HT1080 (cell line): ENCODE measurements around the gene SULT2A1. TPM values are rescaled to one million over a fixed set of nuclear protein-coding genes. Genes with fewer than 3 reads are reported as not detected.
"Not testable (repeated sequence)": the region's sequence is repeated elsewhere in the genome, so short reads cannot be mapped to it uniquely, and the experiment has no call there.

Experiments
- DNase-seq: peaks from one replicate; pipeline ENCODE4 v3.0.0-alpha.2; 2015; ENCODE audit warnings: low read depth
- polyA plus RNA-seq, 2 experiments: library from polyadenylated mRNA; depleted of rRNA; stranded (reverse); fragments of >200 nt; gene quantifications; 2 replicates each; pipeline ENCODE4 v1.2.3, GENCODE V29; 2015
- total RNA-seq: library from RNA; depleted of rRNA; stranded (reverse); fragments of >200 nt; shearing (Covaris generic); gene quantifications from 2 replicates; pipeline ENCODE4 v1.2.3, GENCODE V29; 2014; rRNA removed

Gene SULT2A1, protein sequence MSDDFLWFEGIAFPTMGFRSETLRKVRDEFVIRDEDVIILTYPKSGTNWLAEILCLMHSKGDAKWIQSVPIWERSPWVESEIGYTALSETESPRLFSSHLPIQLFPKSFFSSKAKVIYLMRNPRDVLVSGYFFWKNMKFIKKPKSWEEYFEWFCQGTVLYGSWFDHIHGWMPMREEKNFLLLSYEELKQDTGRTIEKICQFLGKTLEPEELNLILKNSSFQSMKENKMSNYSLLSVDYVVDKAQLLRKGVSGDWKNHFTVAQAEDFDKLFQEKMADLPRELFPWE
- not detected in 2 replicates for total RNA-seq
- polyA plus RNA-seq (2015; cell fraction: cytosol; rRNA removed): not detected in 2 replicates
- polyA plus RNA-seq (2015; cell fraction: nucleus; rRNA removed): not detected in 2 replicates

DNA sequence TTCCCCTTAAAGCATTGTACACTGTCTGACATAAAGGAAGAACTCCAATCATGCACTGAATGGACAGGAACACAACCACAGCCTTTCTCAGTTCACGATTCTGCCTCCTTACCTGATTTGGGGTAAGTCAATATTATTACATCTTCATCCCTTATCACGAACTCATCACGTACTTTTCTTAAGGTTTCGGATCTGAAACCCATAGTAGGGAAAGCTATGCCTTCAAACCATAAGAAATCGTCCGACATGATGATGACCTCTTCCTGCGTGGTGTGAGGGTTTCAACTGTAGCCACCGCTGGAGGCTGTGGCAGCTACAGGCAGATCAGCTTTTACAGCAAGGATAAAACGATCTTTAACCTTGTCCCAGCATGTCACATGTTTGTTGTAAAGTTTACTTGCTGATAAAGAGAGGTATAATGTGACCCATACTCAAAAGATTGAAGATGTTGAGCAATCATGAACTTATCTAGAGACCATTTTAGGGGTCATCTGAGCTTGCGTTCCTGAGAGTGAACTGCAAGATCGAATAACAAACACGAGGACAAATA is at the start of gene SULT2A1:
Gene SULT2A1 (minus strand): TSS at position 306 of the 550 bp plus-strand sequence. CDS start 58 bp downstream, at position 248.
- no peak for DNase-seq

DNA sequence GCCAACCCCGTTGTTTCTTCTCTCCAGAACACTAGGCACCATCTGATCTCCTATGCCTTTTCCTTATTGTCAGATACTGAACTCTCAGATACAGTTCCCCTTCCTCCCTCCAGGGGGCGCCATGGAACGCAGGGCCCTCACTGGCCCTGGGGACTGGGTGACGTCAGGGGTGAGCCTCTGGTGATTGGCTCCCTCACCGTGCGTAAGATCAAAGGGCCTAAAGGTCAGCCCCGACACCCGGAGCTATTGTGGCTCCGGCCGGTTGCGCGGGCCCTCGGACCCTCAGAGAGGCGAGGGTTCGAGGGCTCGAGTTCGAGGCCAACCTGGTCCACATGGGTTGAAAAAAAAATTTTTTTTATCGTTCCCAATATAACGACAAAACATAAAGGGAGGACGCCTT is 42.5 kb upstream of the SULT2A1 start:
- not testable (repeated sequence) for DNase-seq

DNA sequence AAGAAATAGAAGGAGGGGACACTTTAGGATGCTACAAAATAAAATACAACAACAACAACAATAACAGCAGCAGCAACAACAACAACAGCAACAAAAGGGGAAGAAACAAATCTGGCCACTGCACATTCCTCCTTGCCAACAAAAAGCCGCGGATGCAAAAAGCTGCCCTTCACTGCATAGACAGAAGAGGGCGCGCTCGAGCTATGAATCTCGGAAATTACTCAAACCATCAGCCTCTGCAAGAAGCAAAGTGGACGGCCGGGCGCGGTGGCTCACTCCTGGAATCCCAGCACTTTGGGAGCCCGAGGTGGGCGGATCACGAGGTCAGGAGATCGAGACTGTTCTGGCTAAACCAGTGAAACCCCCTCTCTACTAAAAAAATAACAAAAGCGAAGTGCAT is 34.0 kb upstream of the SULT2A1 start:
- DNase-seq: not testable (repeated sequence)

DNA sequence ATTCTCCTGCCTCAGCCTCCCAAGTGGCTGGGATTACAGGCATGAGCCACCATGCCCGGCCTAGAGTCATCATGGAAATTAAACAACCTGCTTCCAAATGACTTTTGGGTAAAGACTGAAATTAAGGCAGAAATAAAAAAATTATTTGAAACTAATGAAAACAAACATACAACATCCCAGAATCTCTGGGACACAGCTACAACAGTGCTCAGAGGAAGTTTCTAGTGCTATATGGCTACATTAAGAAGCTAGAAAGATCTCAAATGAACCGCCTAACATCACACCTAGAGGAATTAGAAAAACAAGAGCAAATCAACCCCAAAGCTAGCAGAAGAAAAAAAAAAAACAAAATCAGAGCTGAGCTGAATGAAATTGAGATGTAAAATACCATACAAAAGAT is 24.1 kb upstream of the SULT2A1 start:
- not testable (repeated sequence) for DNase-seq

DNA sequence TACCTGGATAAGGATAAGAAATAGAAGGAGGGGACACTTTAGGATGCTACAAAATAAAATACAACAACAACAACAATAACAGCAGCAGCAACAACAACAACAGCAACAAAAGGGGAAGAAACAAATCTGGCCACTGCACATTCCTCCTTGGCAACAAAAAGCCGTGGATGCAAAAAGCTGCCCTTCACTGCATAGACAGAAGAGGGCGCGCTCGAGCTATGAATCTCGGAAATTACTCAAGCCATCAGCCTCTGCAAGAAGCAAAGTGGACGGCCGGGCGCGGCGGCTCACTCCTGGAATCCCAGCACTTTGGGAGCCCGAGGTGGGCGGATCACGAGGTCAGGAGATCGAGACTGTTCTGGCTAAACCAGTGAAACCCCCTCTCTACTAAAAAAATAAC is 23.2 kb upstream of the SULT2A1 start:
- DNase-seq: not testable (repeated sequence)

DNA sequence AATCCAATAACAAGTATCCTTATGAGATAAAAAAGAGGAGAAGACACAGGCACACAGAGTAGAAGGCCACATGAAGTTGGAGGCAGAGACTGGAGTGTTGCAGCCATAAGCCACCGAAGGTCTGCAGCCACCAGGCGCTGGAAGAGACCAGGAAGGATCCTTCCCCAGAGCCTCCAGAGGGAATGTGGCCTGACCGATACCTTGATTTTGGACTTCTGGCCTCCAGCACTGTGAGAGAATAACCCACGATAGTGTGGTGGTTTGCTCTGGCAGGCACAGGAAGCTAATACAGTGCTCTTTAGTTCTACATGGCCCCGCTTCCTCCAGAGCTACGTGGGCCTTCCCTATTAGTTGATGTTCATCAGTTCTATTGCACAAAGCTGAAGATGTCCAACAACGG is 15.3 kb upstream of the SULT2A1 start:
- DNase-seq: no peak

DNA sequence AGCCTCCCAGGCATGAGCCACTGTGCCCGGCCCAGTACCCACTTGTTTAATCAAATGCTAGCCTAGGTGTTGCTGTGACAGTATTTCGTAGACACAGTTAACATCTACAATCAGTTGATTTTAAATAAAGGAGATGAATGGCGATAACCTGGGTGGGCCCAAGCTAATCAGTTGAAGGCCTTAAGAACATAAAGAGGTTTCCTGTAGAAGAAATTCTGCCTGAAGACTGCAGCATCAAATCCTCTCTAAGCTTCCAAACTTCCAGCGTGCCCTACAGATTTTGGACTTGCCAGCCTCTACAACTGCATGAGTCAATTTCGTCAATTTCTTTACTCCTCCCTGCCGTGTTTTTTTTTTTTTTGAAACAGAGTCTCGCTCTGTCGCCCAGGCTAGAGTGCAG is 13.2 kb upstream of the SULT2A1 start:
- DNase-seq: no peak

DNA sequence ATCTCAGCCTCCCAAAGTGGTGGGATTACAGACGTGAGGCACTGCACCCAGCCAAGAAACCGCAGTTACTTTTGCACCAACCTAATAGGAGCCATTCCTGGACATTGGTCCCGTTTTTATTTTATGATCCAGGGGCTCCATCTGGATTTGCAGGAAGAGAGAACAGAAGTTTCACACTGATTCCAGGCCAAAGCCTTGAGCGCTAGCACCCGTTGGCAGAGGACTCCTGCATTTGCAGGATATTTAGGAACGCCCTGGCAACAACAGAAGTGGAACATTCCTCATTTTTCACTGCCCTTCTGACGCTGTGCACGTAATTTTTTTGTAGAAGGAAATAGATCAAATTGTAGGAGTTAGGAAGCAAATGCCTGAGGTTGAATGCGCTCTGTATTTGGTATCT is 11.7 kb upstream of the SULT2A1 start:
- DNase-seq: no peak

DNA sequence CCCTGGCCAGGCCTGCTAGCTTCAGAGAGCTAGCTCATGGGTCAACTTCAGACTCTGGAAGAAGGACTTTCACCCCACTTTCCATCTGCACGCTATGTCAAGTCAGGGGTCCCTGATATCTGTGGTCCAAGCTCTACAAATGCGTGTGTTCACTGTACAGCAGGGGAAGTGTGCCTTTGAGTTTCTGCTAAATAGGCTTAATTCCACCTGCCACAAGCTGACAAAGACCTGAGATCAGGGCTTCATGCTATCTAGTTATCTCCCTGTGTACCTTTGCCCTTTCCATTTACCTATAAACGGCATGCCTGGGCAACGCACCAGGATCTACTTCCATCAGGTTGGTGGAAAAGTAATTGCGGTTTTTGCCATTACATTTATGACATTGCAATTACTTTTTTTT is 10.7 kb upstream of the SULT2A1 start:
- no peak for DNase-seq

DNA sequence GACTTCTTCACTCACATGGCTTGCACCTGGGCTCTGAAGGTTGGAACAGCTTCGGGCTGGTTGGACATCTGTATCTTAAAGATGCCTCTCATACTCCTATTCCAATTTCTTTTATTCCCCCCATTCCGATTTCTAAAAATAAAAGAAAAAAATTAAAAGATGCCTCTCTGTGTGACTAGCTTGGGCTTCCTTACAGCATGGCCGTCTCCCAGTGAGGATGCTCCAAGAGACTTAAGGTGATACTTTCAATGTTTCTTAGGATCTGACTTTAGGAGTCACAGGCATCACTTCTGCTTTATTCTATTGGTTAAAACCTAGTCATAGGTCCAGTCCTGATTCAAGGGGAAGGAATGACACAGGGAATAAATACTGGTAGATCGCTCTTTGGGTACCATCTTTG is 9.9 kb upstream of the SULT2A1 start:
- DNase-seq: no peak

DNA sequence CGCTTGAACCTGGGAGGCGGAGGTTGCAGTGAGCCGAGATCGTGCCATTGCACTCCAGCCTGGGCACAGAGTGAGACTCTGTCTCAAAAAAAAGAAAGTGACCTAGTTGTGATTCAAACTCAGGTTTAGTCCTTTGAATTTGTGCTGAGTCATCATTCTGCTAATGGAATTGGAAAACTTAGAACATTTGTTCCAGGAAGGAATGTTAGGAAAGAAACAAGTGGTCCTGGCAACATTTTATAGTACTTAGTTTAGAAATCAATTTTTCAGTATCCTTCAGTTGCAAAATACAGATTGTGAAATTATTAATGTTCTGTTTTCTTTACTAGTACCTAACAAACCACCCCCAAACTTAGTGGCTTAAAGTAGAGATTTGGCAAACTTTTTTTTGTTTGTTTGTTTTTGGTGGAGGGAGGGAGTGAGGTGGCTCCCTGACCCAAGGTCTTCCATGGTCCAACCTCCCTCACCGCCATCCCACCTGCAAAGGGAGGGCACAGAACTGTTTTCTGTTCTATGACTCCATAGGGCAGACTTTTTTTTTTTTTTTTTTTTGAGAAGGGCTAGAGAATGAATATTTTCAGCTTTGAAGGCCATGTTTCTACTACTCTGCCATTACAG is 9.2 kb upstream of the SULT2A1 start:
- no peak for DNase-seq

DNA sequence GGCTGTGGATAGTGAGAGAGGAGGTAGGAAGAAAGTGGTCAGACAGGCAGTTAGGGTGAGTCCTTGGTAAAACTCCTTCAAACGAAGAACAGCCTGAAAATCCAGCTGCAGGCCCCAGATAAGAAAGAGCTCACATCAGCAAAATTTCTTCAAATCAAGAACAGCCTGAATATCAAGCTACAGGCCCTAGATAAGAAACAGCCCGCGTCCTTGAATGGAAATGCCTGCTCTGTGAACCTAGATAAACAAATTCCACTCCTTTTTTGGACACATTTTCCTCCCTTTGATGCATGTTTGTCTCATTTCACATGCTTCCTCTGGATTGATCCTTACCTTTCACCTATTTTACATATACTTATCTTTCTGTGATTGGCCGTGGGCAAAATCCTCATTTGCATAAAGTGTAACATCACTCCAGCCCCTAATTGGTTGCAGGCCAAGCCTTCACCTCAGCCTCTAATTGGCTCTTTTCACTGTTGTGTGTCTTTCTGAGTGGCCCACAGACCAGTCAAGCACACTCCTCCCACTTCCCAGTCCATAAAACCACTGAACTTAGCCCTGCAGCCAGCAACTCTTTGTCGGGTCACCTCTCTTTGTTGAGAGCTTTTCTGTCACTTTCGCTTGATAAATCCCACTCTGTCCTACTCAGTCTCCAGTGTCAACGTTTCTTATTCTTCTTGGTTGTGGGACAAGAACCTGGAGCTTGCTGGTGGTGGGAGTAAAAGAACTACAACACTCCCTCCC is 6.0 kb upstream of the SULT2A1 start:
- DNase-seq: no peak

DNA sequence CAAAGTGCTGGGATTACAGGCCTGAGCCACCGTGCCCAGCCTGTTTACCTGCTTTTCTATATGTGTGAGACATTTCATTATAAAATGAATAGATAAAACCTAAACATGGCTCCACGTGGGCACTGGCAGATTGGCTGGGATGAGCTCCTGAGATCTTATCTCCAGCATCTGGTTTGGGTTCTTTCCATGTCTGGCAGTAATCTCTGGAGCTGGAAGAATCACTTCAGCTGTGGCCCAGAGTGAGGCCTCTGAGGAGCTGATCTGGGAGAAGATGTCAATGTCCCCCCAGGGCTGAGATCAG is 5.5 kb upstream of the SULT2A1 start:
- DNase-seq: no peak

DNA sequence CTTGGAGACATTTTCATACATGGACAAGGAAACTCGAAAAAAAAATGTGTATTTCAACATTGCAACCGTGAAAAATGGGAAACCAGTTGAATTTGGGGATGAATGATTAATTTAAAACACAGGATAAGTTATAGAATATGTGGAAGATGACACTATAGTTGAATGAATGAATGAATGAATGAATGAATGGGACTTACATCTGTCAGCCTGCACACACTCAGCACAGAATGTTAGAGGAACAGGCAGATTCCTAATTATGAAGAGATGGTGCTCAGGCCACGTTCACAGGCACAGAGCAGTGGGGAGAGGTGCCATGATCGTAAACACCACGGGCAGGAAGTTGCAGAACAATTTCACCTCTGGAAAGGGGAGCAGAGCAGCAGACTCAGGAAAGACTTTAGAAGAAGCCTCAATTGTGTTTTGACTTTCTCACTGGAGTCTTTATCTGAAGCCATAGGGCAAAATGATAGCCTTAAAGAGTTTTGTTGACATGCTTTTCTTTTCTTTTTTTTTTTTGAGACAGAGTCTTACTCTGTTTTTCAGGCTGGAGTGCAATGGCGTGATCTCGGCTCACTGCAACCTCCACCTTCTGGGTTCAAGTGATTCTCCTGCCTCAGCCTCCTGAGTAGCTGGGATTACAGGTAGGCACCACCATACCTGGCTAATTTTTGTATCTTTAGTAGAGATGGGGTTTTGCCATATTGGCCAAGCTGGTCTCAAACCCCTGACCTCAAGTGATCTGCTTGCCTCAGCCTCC is 4.9 kb upstream of the SULT2A1 start:
- no peak for DNase-seq

DNA sequence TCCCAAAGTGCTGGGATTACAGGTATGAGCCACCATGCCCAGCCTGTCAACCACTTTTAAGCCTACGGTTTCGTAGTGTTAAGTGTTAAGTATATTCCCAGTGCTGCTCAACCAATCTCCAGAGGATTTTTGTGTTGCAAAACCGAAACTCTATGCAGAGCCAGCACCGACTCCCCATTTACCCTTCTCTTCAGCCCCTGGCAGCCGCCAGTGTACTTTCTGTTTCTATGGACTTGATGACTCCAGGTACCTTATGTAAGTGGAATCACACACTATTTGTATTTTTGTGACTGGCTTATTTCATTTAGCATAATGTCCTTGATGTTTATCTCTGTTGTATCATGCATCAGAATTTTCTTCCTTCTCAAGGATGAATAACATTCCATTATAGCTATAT is 1.1 kb downstream of the SULT2A1 start:
- no peak for DNase-seq

DNA sequence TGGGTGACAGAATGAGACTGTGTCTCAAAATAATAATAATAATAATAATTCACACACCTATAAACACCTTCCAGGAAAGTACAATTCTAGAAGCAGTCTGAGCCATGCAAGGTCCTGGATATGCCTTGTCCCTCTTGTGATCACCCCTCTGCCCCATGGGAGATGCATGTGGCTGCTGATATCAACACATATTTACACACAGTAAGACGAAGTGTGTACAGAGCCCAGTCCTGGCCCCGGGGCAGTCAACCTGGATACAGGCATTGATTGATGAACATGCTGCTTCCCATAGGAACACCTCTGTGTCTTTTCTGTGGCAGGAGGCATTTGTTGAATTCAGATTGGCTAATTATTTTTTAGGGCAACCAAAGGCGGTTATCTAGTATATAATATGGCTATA is 3.2 kb downstream of the SULT2A1 start:
- DNase-seq: no peak

DNA sequence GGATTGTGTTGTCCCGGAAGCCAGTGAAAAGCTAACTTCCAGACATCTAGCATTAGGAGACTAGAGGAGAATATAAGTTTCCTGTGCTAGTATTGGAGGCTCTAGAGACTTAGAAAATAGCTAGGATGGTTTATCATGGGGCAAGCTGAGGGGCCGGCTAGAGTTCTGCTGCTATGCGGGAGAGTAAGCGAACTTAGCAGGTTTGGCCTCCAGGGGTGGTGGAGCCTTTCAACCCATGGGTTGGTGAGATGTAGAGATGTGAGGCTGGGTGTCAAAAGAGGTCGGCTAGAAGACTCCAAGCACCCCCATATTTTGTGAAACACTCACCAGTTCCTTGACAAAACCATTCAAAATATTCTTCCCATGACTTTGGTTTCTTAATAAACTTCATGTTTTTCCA is 4.4 kb downstream of the SULT2A1 start:
- DNase-seq: no peak

DNA sequence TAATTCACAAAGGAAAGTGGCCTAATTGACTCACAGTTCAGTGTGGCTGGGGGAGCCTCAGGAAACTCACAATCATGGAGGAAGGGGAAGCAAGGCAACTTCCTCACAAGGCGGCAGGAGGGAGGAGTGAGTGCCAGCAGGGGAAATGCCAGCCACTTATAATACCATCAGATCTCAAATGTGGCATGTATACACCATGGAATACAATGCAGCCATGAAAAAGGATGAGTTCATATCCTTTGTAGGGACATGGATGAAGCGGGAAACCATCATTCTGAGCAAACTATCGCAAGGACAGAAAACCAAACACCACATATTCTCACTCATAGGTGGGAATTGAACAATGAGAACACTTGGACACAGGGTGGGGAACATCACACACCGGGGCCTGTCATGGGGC is 6.7 kb downstream of the SULT2A1 start:
- DNase-seq: not testable (repeated sequence)

DNA sequence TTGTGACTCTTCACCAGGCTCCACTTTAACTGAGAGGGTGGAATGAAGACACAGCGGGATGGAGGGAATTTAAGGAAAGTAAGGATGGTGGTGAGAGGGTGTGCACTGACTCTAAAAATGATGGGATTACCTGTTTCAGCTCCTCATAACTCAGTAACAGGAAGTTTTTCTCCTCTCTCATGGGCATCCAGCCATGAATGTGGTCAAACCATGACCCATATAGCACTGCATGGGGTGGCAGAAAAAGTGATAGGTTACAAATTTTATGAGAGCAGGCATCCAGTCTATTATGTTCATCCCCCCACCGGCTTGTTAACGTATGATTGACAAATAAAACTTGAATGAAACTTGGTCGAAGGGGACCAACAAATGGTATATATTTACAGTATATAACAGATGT is 7.2 kb downstream of the SULT2A1 start:
- DNase-seq: no peak

DNA sequence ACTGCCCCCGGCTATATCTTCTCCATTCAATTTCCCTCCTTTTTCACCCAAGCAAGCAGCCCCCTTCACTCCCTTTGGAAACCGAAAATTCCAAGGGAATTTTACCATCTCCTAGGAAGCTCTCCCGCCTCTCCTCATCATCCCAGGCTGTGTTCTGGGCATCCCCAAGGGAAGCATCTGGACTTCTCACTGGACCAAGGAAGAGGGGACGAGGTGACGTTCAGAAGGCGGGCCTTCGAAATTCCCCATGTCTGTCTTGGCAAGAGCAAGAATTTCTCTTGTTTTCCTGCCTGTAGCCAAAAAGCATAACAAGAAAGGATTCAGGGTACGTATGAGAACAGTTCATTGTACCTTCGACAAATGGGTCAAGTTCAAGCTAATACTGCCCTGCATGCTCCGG is 20.9 kb downstream of the SULT2A1 start:
- no peak for DNase-seq

DNA sequence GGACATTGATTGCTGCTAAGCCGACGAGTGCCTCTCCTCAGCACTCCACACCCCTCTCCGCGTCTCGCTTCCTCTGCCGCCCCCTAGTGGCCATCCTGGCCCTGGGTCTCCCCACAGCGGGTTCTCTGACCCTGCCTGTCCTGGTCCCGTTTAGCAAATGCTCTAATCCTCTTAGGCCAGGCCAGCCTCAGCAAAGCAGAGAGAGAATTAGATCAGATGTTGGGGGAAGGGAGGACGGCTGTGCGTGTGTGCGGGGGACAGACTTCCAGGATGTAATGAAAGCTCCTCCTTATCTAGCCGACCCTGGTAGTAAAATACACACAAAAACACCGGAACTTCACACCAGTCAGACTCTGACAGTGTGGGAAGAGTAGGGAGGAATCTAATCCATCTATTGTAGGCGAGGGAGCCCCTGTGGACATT is 22.6 kb downstream of the SULT2A1 start:
- peak; percentile 66 for DNase-seq
